MG63 (cell line): Measurements from ENCODE around the gene EPHA6. TPM values are rescaled to one million over a fixed set of nuclear protein-coding genes. Genes with fewer than 3 reads are reported as not detected.
"Not testable (repeated sequence)": the region's sequence is repeated elsewhere in the genome, so short reads cannot be mapped to it uniquely, and the experiment has no call there.

Experiments
- DNase-seq: peaks from one replicate; pipeline ENCODE4 v3.0.0-alpha.2; 2020
- H3K27me3 ChIP-seq: fragments of 250-450 bp; sonication (Bioruptor Pico); 2 replicates; pipeline ENCODE4 v1.5.1; 2020; ENCODE audit warnings: mild to moderate bottlenecking, moderate library complexity
- H3K36me3 ChIP-seq: fragments of 250-450 bp; sonication (Bioruptor Pico); 2 replicates; pipeline ENCODE4 v1.5.1; 2020; ENCODE audit warnings: mild to moderate bottlenecking, moderate library complexity
- H3K4me3 ChIP-seq: fragments of 250-450 bp; sonication (Bioruptor Pico); 2 replicates; pipeline ENCODE4 v1.5.1; 2020; ENCODE audit warnings: mild to moderate bottlenecking, moderate library complexity
- H3K9me3 ChIP-seq: fragments of 250-450 bp; sonication (Bioruptor Pico); 2 replicates; pipeline ENCODE4 v1.5.1; 2020; ENCODE audit warnings: mild to moderate bottlenecking, moderate library complexity
- total RNA-seq: library from RNA; depleted of rRNA; stranded (reverse); fragments of >200 nt; shearing (Covaris generic); gene quantifications from 2 replicates; pipeline ENCODE4 v1.2.3, GENCODE V29; 2014; ENCODE audit warnings: low replicate concordance

EPHA6 gene
- total RNA-seq, 1 experiment from 2014 or later: 0.30 TPM

- no peak for DNase-seq
- no peaks in the 10 kb centered on the region for H3K36me3 ChIP-seq
- H3K9me3 ChIP-seq: no peaks in the 10 kb centered on the region
- no peaks in the 10 kb centered on the region for H3K27me3 ChIP-seq
- no peak overlapping the region for H3K4me3 ChIP-seq
These were observed 682.7 kb downstream of the EPHA6 start for GRCh38 chr3:97497138-97497537.

GRCh38 chr3:97504463-97504862, 690.1 kb downstream of the EPHA6 start:
- H3K36me3 ChIP-seq: no peaks in the 10 kb centered on the region
- H3K27me3 ChIP-seq: no peaks in the 10 kb centered on the region
- no peak for DNase-seq
- H3K9me3 ChIP-seq: no peaks in the 10 kb centered on the region
- no peak overlapping the region for H3K4me3 ChIP-seq

- peak; percentile 1 for DNase-seq
- H3K9me3 ChIP-seq: no peaks in the 10 kb centered on the region
These were observed 696.4 kb downstream of the EPHA6 start for GRCh38 chr3:97510795-97511194.

DNA sequence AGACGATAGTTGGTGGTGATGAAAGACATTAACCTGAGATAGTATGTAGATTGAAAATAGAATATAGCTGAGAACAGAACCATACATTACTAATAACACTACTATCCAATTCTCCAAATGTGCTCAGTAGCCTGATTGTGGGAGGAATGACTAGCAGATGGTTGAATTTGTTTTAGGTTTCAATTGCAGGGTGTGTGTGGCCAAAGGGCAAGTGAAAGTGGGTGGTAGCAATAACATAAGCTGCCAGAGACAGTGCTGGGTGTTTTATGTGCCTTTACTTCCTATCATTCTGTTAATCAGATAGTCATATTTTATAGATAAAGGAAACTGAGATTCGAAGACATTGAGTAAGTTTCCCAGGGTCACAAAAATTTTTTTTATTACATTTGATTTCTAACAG, 700.7 kb downstream of the EPHA6 start:
- no peaks in the 10 kb centered on the region for H3K9me3 ChIP-seq
- no peaks in the 10 kb centered on the region for H3K27me3 ChIP-seq
- no peaks in the 10 kb centered on the region for H3K36me3 ChIP-seq
- no peak overlapping the region for H3K4me3 ChIP-seq
- DNase-seq: no peak

More at GRCh38 chr3:97510795-97511194, 696.4 kb downstream of the EPHA6 start:
- Histone ChIP-seq H3K36me3 (no peaks in the 10 kb centered on the region), H3K27me3 (no peaks in the 10 kb centered on the region), H3K4me3 (no peak overlapping the region)

DNA sequence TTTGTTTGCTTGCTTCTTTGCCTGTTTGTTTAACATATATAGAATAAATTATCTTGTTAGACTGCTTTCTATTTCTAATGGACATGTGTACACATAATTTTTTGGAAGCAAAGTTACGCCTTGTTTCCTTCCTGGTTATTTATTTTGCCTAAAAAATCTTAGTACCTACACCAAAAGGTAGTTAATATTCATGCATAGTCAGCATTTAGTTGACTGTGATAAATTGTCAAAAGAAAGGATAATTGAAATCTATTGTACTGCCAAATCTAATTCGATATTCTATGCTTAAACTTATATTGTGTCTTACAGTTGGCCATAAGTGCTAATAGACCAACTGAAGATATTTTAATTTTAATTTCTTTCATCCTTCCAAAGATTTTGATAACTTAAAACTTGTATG, 716.3 kb downstream of the EPHA6 start:
- no peak overlapping the region for H3K4me3 ChIP-seq
- H3K27me3 ChIP-seq: no peaks in the 10 kb centered on the region; the same call in 1 of the 2 replicates
- H3K36me3 ChIP-seq: no peaks in the 10 kb centered on the region
- H3K9me3 ChIP-seq: no peaks in the 10 kb centered on the region
- no peak for DNase-seq

- H3K4me3 ChIP-seq, H3K9me3 ChIP-seq, H3K27me3 ChIP-seq, DNase-seq, H3K36me3 ChIP-seq: not testable (repeated sequence)
These were observed 733.2 kb downstream of the EPHA6 start for GRCh38 chr3:97547573-97547972.

- no peak overlapping the region for H3K4me3 ChIP-seq
- H3K36me3 ChIP-seq: no peaks in the 10 kb centered on the region
- H3K27me3 ChIP-seq: no peaks in the 10 kb centered on the region
- H3K9me3 ChIP-seq: no peaks in the 10 kb centered on the region
- DNase-seq: no peak
These were observed 736.0 kb downstream of the EPHA6 start for GRCh38 chr3:97550408-97550807.

DNA sequence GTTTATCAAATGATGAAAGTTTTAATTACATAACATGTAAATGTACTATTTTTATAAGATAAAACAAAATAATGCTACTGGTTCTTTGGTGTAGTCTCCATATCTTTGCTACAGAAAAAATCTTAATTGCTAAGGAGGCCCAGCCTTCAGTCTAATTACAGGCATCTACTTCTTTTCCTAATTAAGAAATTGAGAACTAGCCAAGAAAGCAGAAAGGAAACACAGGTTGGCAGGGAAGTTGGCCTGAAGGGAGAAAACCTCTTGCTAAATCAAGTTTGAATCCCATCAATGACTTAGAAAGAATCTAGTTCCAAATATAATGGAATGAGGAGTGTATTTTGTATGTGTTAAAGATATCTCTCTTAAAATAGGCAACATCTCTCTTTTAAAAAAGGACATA, 737.8 kb downstream of the EPHA6 start:
- Histone ChIP-seq H3K36me3 (no peaks in the 10 kb centered on the region), H3K27me3 (no peaks in the 10 kb centered on the region), H3K9me3 (no peaks in the 10 kb centered on the region), H3K4me3 (no peak overlapping the region)
- DNase-seq: no peak

- Histone ChIP-seq H3K27me3 (peaks cover 6% of the 10 kb centered on the region; the same call in 1 of the 2 replicates), H3K4me3 (no peak overlapping the region), H3K36me3 (no peaks in the 10 kb centered on the region), H3K9me3 (no peaks in the 10 kb centered on the region)
- no peak for DNase-seq
These were observed 761.3 kb downstream of the EPHA6 start for GRCh38 chr3:97575742-97576141.

- no peak overlapping the region for H3K4me3 ChIP-seq
These were observed 761.8 kb downstream of the EPHA6 start for GRCh38 chr3:97576221-97576620.

DNA sequence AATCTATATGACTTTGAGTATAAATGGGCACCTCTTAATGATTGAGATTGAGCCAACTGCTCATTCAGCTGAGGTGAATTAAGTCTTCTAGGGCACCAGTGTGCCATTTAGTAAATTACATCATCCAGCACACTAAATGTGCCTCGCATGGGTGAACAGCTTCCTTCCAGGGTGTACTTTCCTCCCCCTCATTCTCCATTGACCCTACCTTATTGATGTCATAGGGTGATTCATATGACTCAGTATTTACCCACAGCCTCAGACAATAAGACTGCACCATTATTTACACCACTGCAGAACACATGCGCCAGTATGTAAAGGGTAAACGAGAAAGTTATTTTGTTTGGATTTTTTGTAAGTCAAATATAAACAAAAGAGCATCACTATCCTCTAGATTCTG, 765.0 kb downstream of the EPHA6 start:
- no peaks in the 10 kb centered on the region for H3K36me3 ChIP-seq
- no peaks in the 10 kb centered on the region for H3K9me3 ChIP-seq
- H3K27me3 ChIP-seq: peaks cover 2% of the 10 kb centered on the region; the same call in 1 of the 2 replicates
- H3K4me3 ChIP-seq: no peak overlapping the region
- DNase-seq: no peak

More at GRCh38 chr3:97576221-97576620, 761.8 kb downstream of the EPHA6 start:
- peaks cover 6% of the 10 kb centered on the region; the same call in 1 of the 2 replicates for H3K27me3 ChIP-seq
- no peaks in the 10 kb centered on the region for H3K36me3 ChIP-seq
- H3K9me3 ChIP-seq: no peaks in the 10 kb centered on the region
- no peak for DNase-seq

DNA sequence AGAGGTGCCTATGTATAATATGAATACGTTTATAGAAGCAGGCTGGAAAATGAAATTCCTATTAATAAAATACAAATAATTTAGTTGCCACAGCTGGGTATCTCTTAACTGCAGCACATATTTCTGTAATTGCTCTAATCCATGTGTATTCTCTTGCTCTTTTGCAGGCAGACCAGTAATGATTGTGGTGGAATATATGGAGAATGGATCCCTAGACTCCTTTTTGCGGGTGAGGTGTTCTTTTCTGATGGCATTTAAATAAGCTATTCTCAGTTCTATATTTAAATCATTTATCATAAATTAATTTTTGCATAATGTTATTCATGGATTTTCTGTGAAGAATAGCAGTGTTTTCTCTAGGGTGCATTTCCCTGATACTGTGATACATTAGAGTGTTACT, 796.2 kb downstream of the EPHA6 start:
- H3K4me3 ChIP-seq: no peak overlapping the region
- no peaks in the 10 kb centered on the region for H3K36me3 ChIP-seq
- H3K9me3 ChIP-seq: no peaks in the 10 kb centered on the region
- no peak for DNase-seq
- no peaks in the 10 kb centered on the region; the same call in 1 of the 2 replicates for H3K27me3 ChIP-seq

DNA sequence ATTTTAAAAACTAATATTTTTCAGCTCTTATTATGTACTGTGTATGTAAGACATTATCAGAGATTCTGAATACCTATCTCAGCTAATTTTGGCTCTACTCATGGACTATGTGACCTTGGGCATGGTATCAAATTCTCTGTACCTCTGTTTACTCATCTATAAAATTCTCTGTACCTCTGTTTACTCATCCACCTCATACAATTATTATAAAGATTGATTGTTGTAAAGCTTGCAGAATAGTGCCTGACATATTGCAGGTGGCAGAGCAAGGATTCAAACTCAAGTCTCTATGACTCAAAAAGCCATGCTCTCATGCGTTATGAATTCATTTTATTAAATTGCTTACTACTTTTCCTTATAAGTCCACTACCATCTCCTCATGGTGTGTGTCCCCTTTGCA, 798.2 kb downstream of the EPHA6 start:
- Histone ChIP-seq H3K4me3 (no peak overlapping the region), H3K36me3 (no peaks in the 10 kb centered on the region), H3K27me3 (no peaks in the 10 kb centered on the region), H3K9me3 (peaks cover 2% of the 10 kb centered on the region; the same call in 1 of the 2 replicates)
- DNase-seq: no peak

DNA sequence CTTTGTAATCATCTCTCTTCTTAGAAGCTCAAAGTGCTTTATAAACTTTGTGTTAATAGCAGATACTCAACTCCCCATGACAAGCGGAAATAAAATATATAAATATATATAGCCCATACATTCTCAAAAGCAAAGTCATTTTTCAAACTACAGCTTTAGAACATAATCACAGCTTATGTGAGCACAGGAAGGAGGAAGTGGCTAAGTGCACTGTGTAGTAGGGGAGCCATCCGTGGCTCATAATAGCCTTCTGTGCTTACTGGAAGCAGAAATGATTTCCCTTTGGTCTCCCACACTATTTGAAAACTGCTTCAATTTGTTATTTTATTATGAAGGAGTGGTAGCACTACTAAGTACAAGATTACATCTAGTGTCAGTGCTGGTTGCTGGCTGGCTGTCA, 798.7 kb downstream of the EPHA6 start:
- DNase-seq: no peak
- peaks cover 3% of the 10 kb centered on the region; the same call in 1 of the 2 replicates for H3K9me3 ChIP-seq
- no peaks in the 10 kb centered on the region for H3K36me3 ChIP-seq

GRCh38 chr3:97620514-97620913, 806.1 kb downstream of the EPHA6 start:
- H3K9me3 ChIP-seq, DNase-seq, H3K4me3 ChIP-seq, H3K27me3 ChIP-seq, H3K36me3 ChIP-seq: not testable (repeated sequence)

More for the DNA sequence above, 798.7 kb downstream of the EPHA6 start:
- Histone ChIP-seq H3K4me3 (no peak overlapping the region), H3K27me3 (no peaks in the 10 kb centered on the region)

DNA sequence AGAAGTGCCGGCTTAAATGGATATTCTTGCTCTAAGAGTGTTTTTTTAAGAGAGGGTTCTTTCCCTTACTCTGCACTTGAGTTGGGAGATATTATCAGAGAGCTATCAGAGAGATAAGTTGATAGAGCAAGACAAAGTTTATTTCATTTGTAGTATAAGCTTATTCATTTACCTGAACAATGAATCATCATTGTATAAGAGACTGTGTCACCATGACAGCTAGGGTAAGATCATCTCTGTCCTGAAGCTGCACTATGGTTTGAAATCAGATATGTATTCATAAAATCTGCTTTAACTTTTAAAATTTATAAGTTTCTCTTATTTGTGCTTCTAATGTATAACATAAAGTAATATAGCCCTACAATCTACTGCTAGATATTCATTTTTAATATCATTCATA, 822.1 kb downstream of the EPHA6 start:
- H3K36me3 ChIP-seq: no peaks in the 10 kb centered on the region
- no peaks in the 10 kb centered on the region for H3K9me3 ChIP-seq
- DNase-seq: no peak
- no peaks in the 10 kb centered on the region for H3K27me3 ChIP-seq
- H3K4me3 ChIP-seq: no peak overlapping the region

GRCh38 chr3:97646932-97647331, 832.5 kb downstream of the EPHA6 start:
- DNase-seq: no peak
- no peaks in the 10 kb centered on the region for H3K36me3 ChIP-seq

DNA sequence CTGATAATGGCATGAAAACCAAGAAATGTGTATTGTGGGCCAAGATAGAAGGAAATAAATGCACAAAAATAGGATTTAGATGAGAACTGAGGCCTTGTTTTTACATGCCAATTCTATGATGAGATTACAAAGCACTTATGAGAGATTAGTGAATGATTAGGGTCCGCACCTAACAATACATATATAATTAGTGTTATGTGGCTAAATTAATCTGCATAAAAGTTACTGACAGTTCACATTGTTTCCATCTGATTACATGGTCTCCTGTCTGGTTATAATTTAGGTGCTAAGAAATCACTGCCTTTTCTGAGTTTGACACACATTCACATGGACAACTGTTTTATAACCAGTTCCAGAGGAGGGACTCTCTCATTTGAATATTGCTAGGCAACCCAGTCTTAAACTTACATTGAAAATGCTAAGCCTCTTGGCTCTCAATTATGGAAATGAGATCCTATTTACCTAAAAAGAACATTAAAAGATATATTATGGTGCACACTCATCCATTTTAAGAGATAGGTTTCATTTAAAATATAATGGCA, 833.1 kb downstream of the EPHA6 start:
- Histone ChIP-seq H3K9me3 (no peaks in the 10 kb centered on the region), H3K27me3 (no peaks in the 10 kb centered on the region; the same call in 1 of the 2 replicates)

More at GRCh38 chr3:97646932-97647331, 832.5 kb downstream of the EPHA6 start:
- no peaks in the 10 kb centered on the region for H3K9me3 ChIP-seq
- H3K27me3 ChIP-seq: no peaks in the 10 kb centered on the region; the same call in 1 of the 2 replicates
- H3K4me3 ChIP-seq: no peak overlapping the region

More for the DNA sequence above, 833.1 kb downstream of the EPHA6 start:
- no peak for DNase-seq
- Histone ChIP-seq H3K4me3 (no peak overlapping the region), H3K36me3 (no peaks in the 10 kb centered on the region)
